ENCODE measurements around the gene ECHDC1.
A peak's percentile ranks its signal among the peaks of the same experiment; 100 is the strongest.

The ECHDC1 gene

DNA sequence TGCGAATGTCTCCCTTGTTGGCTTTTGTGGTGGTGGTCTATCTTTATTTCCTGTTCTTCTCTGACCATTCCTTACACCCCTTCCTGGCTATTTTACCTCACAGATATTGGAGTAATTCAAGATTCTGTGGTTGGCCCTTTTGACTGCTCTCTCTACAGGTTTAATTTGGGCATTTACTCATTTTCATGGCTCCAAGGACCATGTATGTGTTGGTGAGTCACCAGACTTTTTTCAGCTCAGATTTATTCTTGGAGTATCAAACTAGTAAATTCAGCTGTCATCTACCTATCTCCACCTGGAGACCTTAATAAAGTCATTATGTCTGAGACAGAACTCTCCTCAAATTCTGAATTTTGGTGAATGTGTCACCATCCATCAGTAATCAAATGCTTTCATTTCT lies 61.2 kb downstream of the ECHDC1 start:
- DNase-seq, result no peak

DNA sequence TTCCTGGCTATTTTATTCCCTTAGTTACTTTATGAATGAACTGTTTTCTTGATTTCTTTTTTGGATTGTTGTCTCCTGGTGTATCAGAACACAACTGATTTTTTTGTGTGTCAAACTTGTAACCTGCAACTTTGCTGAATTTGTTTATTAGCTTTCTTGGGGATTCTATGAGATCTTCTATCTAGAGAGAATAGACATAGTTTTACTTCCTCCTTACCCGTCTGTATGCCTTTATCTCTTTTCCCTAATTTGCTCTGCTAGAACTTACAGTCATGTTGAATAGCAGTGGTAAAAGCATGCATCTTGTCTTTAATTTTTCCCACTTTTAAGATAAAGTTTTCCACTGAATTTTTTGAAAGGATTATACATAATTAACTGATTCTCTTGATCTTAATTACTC lies 63.6 kb downstream of the ECHDC1 start:
- no peak for DNase-seq

DNA sequence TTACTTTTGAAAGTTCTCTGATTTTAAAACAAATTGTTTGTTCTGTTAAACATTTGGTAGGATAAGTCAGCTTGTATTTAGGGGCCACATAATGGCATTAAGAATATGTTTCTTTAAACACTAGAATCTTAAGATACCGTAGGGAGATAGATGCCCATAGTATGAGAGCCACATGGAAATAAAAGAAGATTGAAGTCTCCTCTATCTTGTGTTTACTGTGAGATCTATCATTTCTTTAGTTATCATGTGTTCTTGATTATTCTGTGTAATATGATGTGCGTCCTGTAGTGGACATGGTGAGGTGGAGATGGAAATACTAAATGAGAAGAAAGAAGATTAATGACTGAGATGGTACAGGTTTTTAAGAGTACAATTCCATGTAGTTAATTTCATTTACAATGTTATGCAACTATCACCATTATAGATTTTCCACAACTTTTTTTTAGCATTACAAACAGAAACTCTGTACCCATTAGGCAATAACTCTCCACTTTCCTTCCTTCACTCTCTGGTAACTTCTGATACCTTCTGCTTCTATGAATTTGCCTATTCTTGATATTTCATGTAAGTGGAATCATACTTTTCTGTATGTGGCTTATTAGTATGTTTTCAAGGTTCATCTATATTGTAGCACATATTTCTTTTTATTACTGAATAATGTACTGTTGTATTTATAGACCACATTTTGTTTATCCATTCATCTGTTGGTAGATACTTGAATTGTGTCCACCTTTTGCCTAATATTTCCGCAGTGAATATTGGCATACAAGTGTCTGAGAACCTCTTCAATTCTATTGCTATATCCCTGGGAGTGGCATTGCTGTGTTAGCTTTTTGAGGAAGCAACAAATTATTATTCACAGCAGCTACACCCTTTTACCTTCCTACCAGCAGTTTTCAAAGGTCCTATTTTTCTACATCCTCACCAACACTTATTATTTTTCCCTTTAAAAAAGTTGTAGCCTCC lies 65.2 kb downstream of the ECHDC1 start:
- no peak for DNase-seq

DNA sequence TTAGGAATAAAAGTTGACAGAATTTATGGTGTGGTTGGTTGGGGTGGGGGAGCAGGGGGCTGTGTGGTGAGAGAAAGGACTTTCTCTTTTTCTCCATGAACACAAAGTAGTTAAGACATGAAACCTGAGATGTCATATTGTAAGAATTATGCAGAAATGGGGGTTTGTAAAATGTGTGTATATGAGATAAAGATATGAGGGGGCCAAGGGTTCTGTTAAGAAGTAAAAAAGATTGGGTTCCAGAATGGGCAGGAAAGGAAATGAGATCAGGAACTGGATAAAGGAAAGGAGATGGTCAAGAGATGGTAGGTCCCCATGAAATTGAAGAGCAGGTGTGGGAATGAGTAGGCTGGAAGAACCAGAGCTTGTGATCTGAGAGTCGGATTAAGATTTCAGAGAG lies 67.1 kb downstream of the ECHDC1 start:
- DNase-seq, result no peak

DNA sequence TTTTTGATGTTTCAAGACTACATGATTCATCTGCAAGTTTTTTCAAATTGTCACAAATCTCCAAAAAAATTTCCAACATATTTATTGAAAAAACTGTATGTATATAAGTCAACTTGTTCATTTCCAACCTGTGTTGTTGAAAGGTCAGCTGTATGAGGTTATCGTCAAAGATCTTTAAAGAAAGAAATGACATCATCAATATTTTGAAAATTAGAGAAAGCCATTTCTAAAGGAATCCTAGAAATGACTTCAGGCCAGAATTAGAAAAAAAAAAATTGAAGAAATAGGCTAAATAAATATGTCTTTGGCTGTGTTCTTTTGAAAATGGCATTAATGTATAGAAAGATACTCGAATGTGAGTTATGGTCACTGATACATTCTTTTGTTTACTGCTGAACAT lies 69.9 kb downstream of the ECHDC1 start:
- DNase-seq, result no peak

DNA sequence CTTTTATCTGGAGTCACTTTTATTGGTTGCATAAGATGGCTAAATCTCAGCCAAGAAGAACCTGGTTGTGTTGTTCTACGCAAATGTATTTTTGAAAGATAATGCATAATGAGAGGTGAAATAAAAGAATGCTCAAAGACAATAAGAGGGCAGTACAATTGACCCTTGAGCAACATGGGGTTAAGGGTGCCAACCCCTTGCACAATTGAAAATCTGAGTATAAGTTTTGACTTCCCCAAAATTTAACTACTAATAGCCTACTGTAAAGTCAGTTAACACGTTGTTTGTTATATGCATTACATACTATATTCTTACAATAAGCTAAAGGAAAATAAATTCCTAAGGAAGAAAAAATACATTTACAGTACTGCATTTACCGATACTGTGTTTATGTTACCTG lies 70.8 kb downstream of the ECHDC1 start:
- no peak for DNase-seq

DNA sequence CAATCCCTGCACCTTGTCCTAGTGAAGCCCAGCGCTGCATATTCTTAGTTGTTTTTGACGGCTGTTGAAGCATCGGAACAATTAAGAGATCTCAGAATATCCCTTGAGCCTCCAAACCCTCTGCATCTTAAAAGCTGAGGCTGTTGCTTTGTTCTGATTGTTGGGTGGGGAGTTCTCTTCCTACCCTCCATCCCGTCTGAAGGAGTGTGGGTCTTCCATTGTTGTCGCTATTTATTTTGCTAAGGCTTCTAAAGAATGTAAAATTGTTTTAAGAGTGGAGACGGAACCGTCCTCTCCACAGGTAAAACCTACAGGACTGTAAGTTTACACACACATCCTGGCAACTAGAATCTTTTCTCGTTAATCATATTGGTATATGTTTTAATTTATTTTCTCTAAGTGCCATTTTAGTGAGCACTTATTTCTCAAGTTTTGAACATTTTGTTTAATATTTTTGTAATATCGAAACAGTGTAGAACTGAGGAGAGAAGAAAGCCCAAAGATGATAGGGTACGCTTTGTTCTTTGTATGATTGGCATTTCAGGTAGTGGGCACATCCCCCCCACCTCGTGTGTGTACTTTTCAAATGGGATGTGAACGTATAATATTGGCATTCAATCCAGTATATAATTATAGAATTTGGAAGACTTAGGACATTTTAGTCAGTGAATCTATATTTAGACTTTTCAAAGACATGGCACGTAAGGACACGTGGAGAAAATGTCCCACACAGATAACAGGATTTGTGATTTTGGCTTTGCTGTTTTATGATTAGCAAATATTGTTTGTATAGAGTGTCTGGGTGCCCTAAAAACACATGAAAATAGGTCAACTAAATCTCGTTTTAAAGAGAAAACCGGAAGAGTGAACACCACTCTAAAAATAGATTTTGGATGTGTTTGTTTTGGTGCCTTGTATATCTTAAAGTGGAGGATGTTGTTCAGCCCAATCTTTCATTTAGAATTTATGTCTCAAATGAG lies 75.5 kb downstream of the ECHDC1 start:
- no peak for DNase-seq

DNA sequence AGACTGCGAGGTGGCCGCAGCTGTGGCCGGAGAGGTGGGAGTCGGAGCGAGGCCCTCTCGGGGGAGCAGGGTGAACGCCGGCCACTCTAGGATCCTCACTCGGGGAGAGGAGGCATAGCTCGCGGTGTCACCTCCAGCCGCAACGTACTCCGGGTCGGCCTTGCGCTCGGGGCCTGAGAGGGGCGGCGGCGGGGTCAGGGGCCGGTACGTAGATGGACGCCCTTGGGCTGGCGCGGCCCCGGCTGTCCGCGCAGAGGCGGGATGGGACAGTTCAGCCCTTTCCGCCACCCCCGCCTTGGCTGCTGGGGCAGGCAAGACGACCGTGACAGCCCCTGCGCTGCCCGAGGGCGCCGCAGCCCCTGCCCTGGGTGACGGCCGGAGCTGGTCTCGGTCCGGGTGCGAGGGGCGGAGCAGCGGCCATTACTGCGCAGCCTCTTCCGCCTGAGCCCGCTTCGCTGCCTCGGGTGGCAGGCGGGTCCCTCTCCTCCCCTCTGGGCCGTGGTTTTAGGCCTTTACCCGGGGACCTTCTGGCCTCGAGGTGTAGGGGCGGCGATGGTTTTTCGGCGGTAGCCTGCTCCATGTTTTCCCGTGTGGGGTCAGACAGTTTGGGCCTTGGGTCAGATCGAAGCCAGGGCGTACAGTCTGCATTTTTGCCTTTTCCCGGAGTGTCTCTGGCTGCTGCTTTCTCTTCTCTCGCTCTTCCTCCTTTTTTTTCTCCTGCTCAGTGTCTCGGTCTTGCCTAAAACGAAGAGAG lies 76.3 kb downstream of the ECHDC1 start:
- DNase-seq, result peak; percentile 71 to 79

DNA sequence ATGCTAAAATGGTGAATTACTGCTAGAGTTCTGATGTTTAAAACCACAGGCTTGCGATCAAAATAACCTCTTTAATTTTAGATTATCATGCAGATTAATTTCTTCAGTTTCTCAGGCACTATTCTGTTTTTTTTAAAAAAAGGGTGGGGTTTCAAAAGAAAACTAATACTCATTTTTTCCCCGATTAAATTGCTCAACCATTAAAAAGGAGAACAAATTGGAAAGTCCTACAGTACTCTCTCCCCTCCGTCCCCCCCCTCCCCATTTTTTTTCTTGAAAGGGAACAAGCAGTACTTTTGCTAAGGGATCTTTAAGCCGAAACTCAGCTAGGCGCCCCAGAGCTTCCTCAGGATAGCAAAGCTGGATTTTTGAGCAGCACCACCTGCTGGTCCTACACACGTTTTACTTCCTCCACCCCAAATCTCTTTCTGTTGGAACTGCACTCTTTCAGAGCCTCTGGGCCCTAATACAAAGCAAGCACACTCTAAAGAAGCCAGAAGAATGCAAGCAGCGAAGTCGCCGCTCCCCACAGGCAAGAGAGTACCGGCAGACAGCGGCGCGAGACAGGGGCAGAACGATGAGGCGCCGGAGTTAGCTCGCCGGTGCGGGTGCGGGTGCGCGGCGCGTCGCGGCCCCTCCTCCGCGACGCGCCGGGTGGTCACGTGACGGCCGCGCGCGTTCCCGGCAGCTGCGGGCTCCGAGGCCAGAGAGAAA lies 77.1 kb downstream of the ECHDC1 start, which contains the start of gene RNF146:
Gene RNF146, plus strand, starts transcription at position 687 of the 714 bp plus-strand sequence. CDS start 13,475 bp downstream, outside the sequence.
- peak; percentile 83 to 87 for DNase-seq

DNA sequence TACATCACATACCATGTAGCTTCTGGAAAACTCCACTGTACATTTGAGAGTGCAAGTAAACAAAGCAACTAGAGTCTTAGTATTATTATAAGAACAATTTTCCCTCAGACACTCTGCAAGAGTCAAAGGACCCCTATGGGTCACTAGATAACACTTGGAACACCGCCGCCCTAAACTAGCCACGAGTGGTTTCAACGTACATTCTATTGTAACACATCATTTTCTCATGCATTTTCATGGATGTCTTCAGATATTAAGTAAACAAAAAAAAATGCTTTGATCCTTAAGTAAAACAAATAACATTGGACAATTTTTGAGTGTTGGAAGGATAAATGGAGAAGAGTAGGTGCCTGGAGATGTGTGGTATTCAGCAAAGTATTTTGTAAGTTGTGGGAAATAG lies 79.9 kb downstream of the ECHDC1 start:
- DNase-seq, result no peak

DNA sequence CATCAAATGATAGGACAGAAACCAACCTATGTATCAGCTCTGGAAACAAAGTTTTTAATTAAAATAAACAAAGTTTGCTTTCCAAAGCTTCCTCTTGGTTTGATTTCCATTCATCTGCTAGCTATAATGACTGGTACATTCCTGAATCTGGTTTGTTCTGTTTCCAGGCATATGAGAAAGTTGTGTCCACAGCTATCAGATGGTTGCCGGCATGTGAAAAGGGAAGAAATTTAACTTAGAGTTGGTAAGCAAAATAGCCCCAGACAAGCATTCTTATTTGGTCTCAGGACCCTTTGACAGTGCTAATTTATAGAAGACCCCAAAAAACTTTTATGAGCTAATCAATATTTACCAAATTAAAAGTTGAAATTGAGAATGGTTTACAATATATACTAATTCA lies 80.5 kb downstream of the ECHDC1 start:
- DNase-seq, result no peak

DNA sequence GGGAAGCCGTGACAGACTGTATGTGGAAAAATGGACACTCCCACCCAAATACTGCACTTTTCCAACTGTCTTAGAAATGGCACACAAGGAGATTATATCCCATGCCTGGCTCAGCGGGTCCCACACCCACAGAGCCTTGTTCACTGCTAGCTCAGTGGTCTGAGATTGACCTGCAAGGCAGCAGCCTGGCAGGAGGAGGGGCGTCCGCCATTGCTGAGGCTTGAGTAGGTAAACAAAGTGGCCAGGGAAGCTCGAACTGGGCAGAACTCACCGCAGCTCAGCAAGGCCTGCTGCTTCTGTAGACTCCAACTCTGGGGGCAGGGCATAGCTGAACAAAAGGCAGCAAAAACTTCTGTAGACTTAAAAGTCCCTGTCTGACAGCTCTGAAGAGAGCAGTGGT lies 88.1 kb downstream of the ECHDC1 start:
- no peak for DNase-seq

DNA sequence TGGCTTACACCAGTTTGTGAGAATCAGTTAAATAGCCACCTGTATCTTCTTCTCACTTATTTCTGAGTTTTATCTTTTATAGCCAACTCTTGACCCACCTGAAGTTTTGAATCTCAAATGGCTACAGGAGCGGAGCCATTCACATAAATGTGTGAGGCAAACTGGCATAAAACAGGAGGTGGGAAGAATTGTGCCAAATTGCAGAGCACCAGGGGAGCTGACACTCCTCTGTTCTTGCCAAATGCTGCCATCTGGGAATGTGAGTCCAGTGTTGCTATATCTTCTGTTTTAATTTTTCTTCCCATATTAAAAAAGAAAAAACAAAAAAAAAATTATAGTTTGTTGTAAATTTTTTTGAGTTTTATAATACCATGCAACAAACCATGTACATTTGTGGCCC lies 93.8 kb downstream of the ECHDC1 start:
- DNase-seq, result no peak

DNA sequence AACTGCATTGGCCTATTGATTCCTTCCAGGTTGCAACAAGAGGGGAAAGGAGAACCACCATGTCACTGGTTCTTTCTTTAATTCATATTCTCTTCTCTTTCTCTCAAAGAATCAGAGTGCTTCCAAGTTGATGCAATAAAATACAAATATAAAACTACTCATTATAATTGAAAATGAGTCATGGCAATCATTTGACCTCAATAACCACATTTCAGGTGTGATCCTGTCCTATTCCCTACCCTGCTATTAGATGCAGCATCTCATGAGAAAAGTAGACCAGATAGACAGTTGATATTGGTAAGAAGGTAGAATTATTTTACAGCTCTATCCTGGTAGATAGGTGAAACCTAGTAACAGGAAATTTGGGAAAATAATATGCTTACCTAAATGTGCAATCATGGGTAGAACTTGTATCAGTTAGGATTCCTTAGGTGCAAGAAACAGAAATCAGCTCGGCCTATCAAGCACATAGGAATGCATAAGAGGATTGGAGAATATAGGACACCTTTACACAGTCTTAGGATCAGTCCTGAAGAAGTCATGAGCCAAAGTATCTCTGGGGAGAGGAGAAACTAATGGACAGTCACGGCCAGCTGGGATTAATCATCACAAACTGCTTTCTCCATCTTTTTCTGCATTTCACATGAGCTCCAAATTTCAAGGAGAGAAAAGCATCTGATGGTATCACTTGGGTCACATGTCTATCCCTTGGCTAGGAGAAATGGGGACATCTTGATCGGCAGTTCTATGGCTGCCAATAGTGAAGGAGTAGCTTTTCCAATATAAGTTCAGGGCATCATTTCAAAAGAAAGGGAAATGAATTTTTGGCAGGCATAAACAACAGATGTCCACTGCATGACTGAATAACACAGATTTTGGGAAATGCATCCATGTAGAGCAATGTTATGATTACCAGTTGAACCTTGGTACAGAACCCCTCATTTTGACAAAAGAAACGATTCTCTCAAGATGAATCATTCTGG lies 96.0 kb downstream of the ECHDC1 start:
- DNase-seq, result no peak

DNA sequence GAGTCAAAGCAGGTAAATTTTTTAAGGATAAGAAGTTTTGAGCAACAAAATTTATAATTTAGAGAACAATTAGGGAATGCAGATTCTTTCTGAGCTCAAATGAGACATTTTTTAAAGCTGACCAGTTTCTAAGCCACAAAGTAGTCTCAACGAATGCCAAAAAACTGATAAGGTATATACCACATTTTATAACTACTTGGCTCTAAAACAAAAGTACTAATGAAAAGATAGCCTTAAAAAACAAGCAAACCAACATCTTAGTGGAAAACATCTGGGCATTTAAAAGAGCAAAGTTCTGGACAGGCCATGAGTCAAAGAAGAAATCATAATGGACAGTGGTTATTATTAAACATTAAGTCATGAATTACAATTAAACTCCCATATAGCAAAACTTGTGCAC lies 99.9 kb downstream of the ECHDC1 start:
- no peak for DNase-seq

Data from activated T-cell treated with anti-CD3 and anti-CD28 coated beads, Interleukin-2, amount 50 U/mL, for 48 hours (primary cell).